ENCODE measurements around the gene NOX1.

Gene NOX1

DNA sequence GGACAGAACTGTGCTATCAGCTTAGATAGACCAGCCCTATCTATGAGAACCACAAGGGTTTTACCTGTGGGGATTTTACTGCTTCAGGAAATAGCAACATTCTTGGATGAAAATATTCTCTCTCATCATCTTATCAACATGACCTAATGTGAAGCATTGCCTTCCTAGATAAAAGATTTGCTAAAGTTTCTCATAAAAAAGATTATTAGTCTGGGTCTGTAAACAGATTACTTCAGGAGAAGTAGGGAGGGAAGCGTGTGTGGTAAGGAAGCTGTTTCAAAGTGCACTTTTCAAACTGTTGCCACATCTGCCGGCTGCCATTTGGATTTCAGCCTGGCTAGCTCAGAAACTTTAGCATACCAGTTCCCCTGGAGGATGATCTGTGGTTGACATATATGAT is at the start of gene NOX1:
Gene NOX1 (minus strand): TSS at position 35 of the 400 bp plus-strand sequence. CDS start 220 bp downstream, outside the sequence.
- H3K4me1 ChIP-seq (ENCODE audit: control insufficient read depth in 1 of 2, insufficient read depth in 2 of 2, low read length in 2 of 2), result no peaks in the 10 kb centered on the region
- no peak within 1 kb of the TSS for H3K4me3 ChIP-seq (ENCODE audit: low read depth in 1 of 2, low read length in 2 of 2)
- no peaks in the 10 kb centered on the region for H3K36me3 ChIP-seq (ENCODE audit: control insufficient read depth in 1 of 2, insufficient read depth in 2 of 2, low read length in 2 of 2)
- no peak within 1 kb of the TSS for H3K27ac ChIP-seq (ENCODE audit: low read length)
- no peaks in the 10 kb centered on the region for H3K9me3 ChIP-seq (ENCODE audit: control insufficient read depth in 1 of 2, low read length in 2 of 2)
- no peaks in the 10 kb centered on the region for H3K27me3 ChIP-seq (ENCODE audit: low read depth, low read length)

DNA sequence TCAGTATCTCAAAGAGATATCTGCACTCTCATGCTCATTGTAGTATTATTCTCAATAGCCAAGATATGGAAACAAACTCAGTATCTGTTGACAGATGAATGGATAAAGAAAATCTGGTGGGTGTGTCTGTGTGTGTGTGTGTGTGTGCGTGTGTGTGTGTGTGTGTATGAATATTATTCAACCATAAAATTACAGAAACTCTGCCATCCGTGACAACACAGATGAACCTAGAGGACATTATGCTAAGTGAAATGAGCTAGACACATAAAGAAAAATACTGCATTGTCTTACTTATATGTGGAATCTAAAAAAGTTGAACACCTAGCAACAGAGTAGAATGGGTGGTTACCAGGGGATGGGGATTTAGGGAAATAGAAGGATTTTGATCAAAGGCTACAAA is 41.4 kb upstream of the NOX1 start:
- no peaks in the 10 kb centered on the region for H3K36me3 ChIP-seq (ENCODE audit: control insufficient read depth in 1 of 2, insufficient read depth in 2 of 2, low read length in 2 of 2)
- H3K27me3 ChIP-seq (ENCODE audit: low read depth, low read length), result no peaks in the 10 kb centered on the region
- no peak overlapping the region for H3K27ac ChIP-seq (ENCODE audit: low read length)
- no peak overlapping the region for H3K4me3 ChIP-seq (ENCODE audit: low read depth in 1 of 2, low read length in 2 of 2)
- H3K4me1 ChIP-seq (ENCODE audit: control insufficient read depth in 1 of 2, insufficient read depth in 2 of 2, low read length in 2 of 2), result no peaks in the 10 kb centered on the region
- no peaks in the 10 kb centered on the region for H3K9me3 ChIP-seq (ENCODE audit: control insufficient read depth in 1 of 2, low read length in 2 of 2)

- Histone ChIP-seq H3K36me3 (ENCODE audit: control insufficient read depth in 1 of 2, insufficient read depth in 2 of 2, low read length in 2 of 2) (no peaks in the 10 kb centered on the region), H3K4me3 (ENCODE audit: low read depth in 1 of 2, low read length in 2 of 2) (no peak overlapping the region), H3K27ac (ENCODE audit: low read length) (no peak overlapping the region), H3K27me3 (ENCODE audit: low read depth, low read length) (no peaks in the 10 kb centered on the region), H3K4me1 (ENCODE audit: control insufficient read depth in 1 of 2, insufficient read depth in 2 of 2, low read length in 2 of 2) (no peaks in the 10 kb centered on the region), H3K9me3 (ENCODE audit: control insufficient read depth in 1 of 2, low read length in 2 of 2) (no peaks in the 10 kb centered on the region)
Measured at GRCh38 chrX:100913111-100913510, 39.0 kb upstream of the NOX1 start.

DNA sequence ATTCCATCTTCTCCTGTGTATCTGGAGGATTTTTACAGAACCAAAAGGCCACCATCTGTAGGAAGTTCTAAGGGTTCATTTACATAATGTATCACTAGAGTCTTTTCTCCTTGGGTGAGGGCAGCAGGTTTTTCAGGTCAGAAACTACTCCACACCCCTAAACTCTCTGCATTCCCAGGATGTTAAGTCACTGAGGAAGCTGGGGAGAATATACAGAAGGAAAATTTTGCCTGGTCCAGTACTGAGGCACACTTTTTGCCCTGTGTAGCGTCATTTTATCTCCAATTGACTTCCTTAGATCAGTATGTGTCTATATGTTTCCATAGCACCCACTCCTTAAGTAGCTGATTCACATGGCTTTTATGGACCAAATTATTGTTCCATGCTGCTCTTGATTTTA is 37.6 kb upstream of the NOX1 start:
- H3K27me3 ChIP-seq (ENCODE audit: low read depth, low read length), result no peaks in the 10 kb centered on the region
- no peak overlapping the region for H3K27ac ChIP-seq (ENCODE audit: low read length)

GRCh38 chrX:100905620-100906019 is 31.5 kb upstream of the NOX1 start:
- H3K4me1 ChIP-seq (ENCODE audit: control insufficient read depth in 1 of 2, insufficient read depth in 2 of 2, low read length in 2 of 2), result no peaks in the 10 kb centered on the region
- no peaks in the 10 kb centered on the region for H3K36me3 ChIP-seq (ENCODE audit: control insufficient read depth in 1 of 2, insufficient read depth in 2 of 2, low read length in 2 of 2)
- H3K4me3 ChIP-seq (ENCODE audit: low read depth in 1 of 2, low read length in 2 of 2), result no peak overlapping the region
- no peaks in the 10 kb centered on the region for H3K9me3 ChIP-seq (ENCODE audit: control insufficient read depth in 1 of 2, low read length in 2 of 2)
- H3K27me3 ChIP-seq (ENCODE audit: low read depth, low read length), result no peaks in the 10 kb centered on the region
- no peak overlapping the region for H3K27ac ChIP-seq (ENCODE audit: low read length)

More for the DNA sequence above, 37.6 kb upstream of the NOX1 start:
- H3K4me1 ChIP-seq (ENCODE audit: control insufficient read depth in 1 of 2, insufficient read depth in 2 of 2, low read length in 2 of 2), result no peaks in the 10 kb centered on the region
- H3K36me3 ChIP-seq (ENCODE audit: control insufficient read depth in 1 of 2, insufficient read depth in 2 of 2, low read length in 2 of 2), result no peaks in the 10 kb centered on the region
- no peak overlapping the region for H3K4me3 ChIP-seq (ENCODE audit: low read depth in 1 of 2, low read length in 2 of 2)
- no peaks in the 10 kb centered on the region for H3K9me3 ChIP-seq (ENCODE audit: control insufficient read depth in 1 of 2, low read length in 2 of 2)

GRCh38 chrX:100904433-100904832 is 30.3 kb upstream of the NOX1 start:
- H3K36me3 ChIP-seq (ENCODE audit: control insufficient read depth in 1 of 2, insufficient read depth in 2 of 2, low read length in 2 of 2), result no peaks in the 10 kb centered on the region
- no peaks in the 10 kb centered on the region for H3K9me3 ChIP-seq (ENCODE audit: control insufficient read depth in 1 of 2, low read length in 2 of 2)
- H3K4me3 ChIP-seq (ENCODE audit: low read depth in 1 of 2, low read length in 2 of 2), result no peak overlapping the region
- no peaks in the 10 kb centered on the region for H3K4me1 ChIP-seq (ENCODE audit: control insufficient read depth in 1 of 2, insufficient read depth in 2 of 2, low read length in 2 of 2)
- H3K27ac ChIP-seq (ENCODE audit: low read length), result no peak overlapping the region
- H3K27me3 ChIP-seq (ENCODE audit: low read depth, low read length), result no peaks in the 10 kb centered on the region

GRCh38 chrX:100895365-100896075 is 21.4 kb upstream of the NOX1 start:
- H3K27me3 ChIP-seq (ENCODE audit: low read depth, low read length), result no peaks in the 10 kb centered on the region
- no peaks in the 10 kb centered on the region for H3K4me1 ChIP-seq (ENCODE audit: control insufficient read depth in 1 of 2, insufficient read depth in 2 of 2, low read length in 2 of 2)
- H3K4me3 ChIP-seq (ENCODE audit: low read depth in 1 of 2, low read length in 2 of 2), result no peak overlapping the region
- H3K27ac ChIP-seq (ENCODE audit: low read length), result no peak overlapping the region
- H3K9me3 ChIP-seq (ENCODE audit: control insufficient read depth in 1 of 2, low read length in 2 of 2), result no peaks in the 10 kb centered on the region
- no peaks in the 10 kb centered on the region for H3K36me3 ChIP-seq (ENCODE audit: control insufficient read depth in 1 of 2, insufficient read depth in 2 of 2, low read length in 2 of 2)

DNA sequence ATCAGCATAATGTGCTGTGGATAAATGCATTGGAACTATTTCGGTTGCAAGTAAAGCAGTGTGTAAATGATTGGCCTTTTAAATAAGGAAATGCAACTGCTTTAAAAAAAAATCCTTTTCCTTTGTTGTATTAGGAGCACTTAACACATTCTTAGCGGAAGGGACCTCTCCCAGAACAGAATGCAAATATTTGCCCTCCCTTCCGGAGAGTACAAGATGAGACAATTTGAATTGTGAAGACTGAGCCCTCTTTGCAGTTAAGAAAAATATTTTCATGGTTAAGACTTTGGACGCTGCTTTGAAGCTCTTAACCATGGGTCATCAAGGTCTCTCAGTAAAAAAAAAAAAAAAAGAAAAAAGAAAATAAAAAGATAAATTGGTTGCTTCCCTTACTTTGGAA is 9.5 kb upstream of the NOX1 start:
- no peaks in the 10 kb centered on the region for H3K4me1 ChIP-seq (ENCODE audit: control insufficient read depth in 1 of 2, insufficient read depth in 2 of 2, low read length in 2 of 2)
- H3K9me3 ChIP-seq (ENCODE audit: control insufficient read depth in 1 of 2, low read length in 2 of 2), result no peaks in the 10 kb centered on the region
- no peak overlapping the region for H3K4me3 ChIP-seq (ENCODE audit: low read depth in 1 of 2, low read length in 2 of 2)
- H3K36me3 ChIP-seq (ENCODE audit: control insufficient read depth in 1 of 2, insufficient read depth in 2 of 2, low read length in 2 of 2), result no peaks in the 10 kb centered on the region
- no peaks in the 10 kb centered on the region for H3K27me3 ChIP-seq (ENCODE audit: low read depth, low read length)
- no peak overlapping the region for H3K27ac ChIP-seq (ENCODE audit: low read length)

- no peaks in the 10 kb centered on the region for H3K36me3 ChIP-seq (ENCODE audit: control insufficient read depth in 1 of 2, insufficient read depth in 2 of 2, low read length in 2 of 2)
- no peak overlapping the region for H3K27ac ChIP-seq (ENCODE audit: low read length)
- no peaks in the 10 kb centered on the region for H3K27me3 ChIP-seq (ENCODE audit: low read depth, low read length)
- no peak overlapping the region for H3K4me3 ChIP-seq (ENCODE audit: low read depth in 1 of 2, low read length in 2 of 2)
- H3K4me1 ChIP-seq (ENCODE audit: control insufficient read depth in 1 of 2, insufficient read depth in 2 of 2, low read length in 2 of 2), result no peaks in the 10 kb centered on the region
- no peaks in the 10 kb centered on the region for H3K9me3 ChIP-seq (ENCODE audit: control insufficient read depth in 1 of 2, low read length in 2 of 2)
Measured at GRCh38 chrX:100880368-100880767, 6.2 kb upstream of the NOX1 start.

DNA sequence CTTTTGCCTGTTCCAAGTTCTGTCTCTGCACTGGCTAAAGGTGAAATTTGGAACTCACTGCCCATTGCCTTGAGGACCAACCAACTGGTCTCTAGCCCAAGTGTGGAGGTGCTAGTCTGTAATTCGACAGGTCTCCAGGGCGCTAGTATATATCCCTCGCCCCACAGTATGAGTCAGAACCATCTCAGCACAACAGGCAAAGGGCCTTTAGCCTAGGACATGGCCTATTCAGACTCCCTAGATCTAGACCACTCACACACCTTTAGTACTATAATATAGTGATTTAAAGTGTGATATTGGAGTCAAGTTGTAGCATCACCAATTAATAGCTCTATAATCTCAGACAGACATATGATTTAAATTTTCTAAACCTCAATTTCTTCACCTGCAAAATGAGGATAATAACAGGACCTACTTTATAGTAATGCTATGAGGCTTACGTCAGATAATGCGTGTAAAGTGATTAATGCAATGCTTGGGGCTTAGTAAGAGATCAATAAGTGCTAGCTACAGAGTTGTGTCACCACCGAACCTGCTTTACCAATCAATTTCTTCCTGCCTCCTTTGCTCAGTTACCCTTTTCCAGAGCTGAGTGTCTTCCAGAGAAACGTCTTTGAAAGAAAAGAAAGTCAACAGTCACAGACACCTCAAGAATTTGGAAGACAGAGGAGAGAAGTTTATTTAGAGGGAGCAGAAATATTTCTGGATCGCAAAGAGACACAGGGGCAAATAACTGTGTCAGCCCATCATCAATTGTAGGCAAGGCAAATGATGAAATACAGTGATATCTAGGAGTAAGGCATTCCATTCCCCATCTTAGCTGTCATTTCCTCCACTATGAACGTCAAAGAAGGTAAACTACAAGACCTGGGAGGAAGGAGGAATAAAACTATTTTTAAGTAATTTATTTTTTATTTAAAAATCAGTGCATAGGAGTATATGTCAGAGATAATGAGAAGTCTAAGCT is 2.3 kb downstream of the NOX1 start:
- Histone ChIP-seq H3K27me3 (ENCODE audit: low read depth, low read length) (no peaks in the 10 kb centered on the region), H3K27ac (ENCODE audit: low read length) (no peak overlapping the region), H3K36me3 (ENCODE audit: control insufficient read depth in 1 of 2, insufficient read depth in 2 of 2, low read length in 2 of 2) (no peaks in the 10 kb centered on the region), H3K4me3 (ENCODE audit: low read depth in 1 of 2, low read length in 2 of 2) (no peak overlapping the region), H3K9me3 (ENCODE audit: control insufficient read depth in 1 of 2, low read length in 2 of 2) (no peaks in the 10 kb centered on the region), H3K4me1 (ENCODE audit: control insufficient read depth in 1 of 2, insufficient read depth in 2 of 2, low read length in 2 of 2) (no peaks in the 10 kb centered on the region)

- no peaks in the 10 kb centered on the region for H3K27me3 ChIP-seq (ENCODE audit: low read depth, low read length)
- H3K4me3 ChIP-seq (ENCODE audit: low read depth in 1 of 2, low read length in 2 of 2), result no peak overlapping the region
- no peak overlapping the region for H3K27ac ChIP-seq (ENCODE audit: low read length)
Measured at GRCh38 chrX:100870527-100870926, 3.6 kb downstream of the NOX1 start.

More at GRCh38 chrX:100870527-100870926, 3.6 kb downstream of the NOX1 start:
- no peaks in the 10 kb centered on the region for H3K4me1 ChIP-seq (ENCODE audit: control insufficient read depth in 1 of 2, insufficient read depth in 2 of 2, low read length in 2 of 2)
- H3K36me3 ChIP-seq (ENCODE audit: control insufficient read depth in 1 of 2, insufficient read depth in 2 of 2, low read length in 2 of 2), result no peaks in the 10 kb centered on the region
- H3K9me3 ChIP-seq (ENCODE audit: control insufficient read depth in 1 of 2, low read length in 2 of 2), result no peaks in the 10 kb centered on the region

Data from muscle layer of duodenum (tissue), 2 donors.